Activated T-helper 17 cell treated with anti-CD3 and anti-CD28 coated beads, Interleukin-2, amount 50 U/mL, for 72 hours (primary cell): Measurements from ENCODE around the gene CTNND2. TPM values are rescaled to one million over a fixed set of nuclear protein-coding genes. Genes with fewer than 3 reads are reported as not detected.

Experiments used
- ATAC-seq: fragments of 150-1000 bp; cut with Tn5 transposase; replicated peaks from 2 replicates; pipeline ENCODE4 v1.10.0; 2021; ENCODE audit warnings: mild to moderate bottlenecking, moderate library complexity
- H3K27ac Mint-ChIP-seq: one replicate; pipeline ENCODE4 v1.8.0; 2022; ENCODE audit warnings: mixed read lengths
- H3K27me3 Mint-ChIP-seq: one replicate; pipeline ENCODE4 v1.8.0; 2022; ENCODE audit warnings: mixed read lengths
- H3K36me3 Mint-ChIP-seq: one replicate; pipeline ENCODE4 v1.8.0; 2022; ENCODE audit warnings: low read depth, mild to moderate bottlenecking, mixed read lengths
- H3K4me1 Mint-ChIP-seq: one replicate; pipeline ENCODE4 v1.8.0; 2022; ENCODE audit warnings: mixed read lengths
- H3K4me3 Mint-ChIP-seq: one replicate; pipeline ENCODE4 v1.8.0; 2022; ENCODE audit warnings: mild to moderate bottlenecking, mixed read lengths
- H3K9me3 Mint-ChIP-seq: one replicate; pipeline ENCODE4 v1.8.0; 2022; ENCODE audit warnings: mixed read lengths
- total RNA-seq, 2 donors: library from RNA; stranded (reverse); gene quantifications; one replicate each; pipeline ENCODE4 v1.2.3, GENCODE V29; 2022

CTNND2 gene
- total RNA-seq, 2 donors from 2014 or later: 0.21 to 0.39 TPM

DNA sequence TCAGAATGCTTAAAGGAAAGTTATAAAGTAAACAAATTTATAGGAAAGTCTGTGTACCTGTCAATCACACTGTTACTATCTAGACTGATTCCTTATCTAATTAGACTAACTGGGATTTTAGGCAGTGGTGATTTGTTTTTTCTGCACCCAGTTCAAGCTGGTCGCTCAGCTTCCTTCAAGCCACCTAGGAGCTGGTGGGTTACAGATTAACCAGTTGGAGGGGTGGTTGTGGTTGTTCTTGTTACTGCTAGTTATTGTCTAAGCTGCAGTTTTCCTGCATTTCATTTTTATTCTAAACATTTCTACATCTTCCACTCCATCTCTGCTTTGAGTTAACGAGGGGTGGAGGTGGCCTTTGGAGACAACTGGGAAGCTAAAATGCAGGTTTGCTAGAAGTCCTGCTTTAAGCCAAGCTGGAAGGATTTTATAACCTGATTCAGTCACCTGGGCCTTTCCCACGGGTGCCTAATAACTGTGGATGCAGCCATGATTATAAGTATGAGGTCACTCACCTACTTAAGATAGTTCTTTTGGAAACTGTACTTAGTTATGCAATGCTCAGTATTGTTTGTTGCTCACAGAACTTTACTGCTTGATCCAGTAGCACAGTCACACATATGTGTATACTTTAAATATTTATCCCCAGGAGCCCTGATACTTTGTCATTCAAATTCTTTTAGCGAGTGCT is 839.3 kb downstream of the CTNND2 start:
- peaks cover 17% of the 10 kb centered on the region for H3K27me3 Mint-ChIP-seq
- no peaks in the 10 kb centered on the region for H3K4me1 Mint-ChIP-seq
- no peak overlapping the region for H3K27ac Mint-ChIP-seq
- ATAC-seq: no peak
- H3K4me3 Mint-ChIP-seq: no peak overlapping the region
- peaks cover 13% of the 10 kb centered on the region for H3K9me3 Mint-ChIP-seq
- H3K36me3 Mint-ChIP-seq: no peaks in the 10 kb centered on the region

DNA sequence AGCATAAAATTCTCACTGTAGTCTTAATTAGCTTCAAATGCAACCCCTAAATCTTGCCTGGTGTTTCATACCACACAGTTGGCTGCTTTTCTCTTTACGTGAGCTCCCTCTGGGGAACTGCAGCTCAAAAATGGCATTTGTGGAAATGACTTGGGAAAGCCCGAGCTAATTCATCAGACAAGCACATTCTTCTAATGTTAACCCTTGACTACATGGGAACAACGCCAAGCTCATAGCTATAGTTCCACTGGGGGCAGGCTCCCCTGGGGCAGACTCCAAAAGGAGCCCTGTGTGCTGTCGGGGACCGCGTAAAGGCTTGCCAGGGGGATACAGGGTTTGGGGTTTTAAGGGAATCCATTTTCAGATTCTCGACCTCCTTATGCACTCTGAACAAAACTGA is 841.8 kb downstream of the CTNND2 start:
- H3K4me3 Mint-ChIP-seq: no peak overlapping the region
- no peak overlapping the region for H3K27ac Mint-ChIP-seq
- H3K4me1 Mint-ChIP-seq: no peaks in the 10 kb centered on the region
- ATAC-seq: no peak
- peaks cover 5% of the 10 kb centered on the region for H3K9me3 Mint-ChIP-seq
- no peaks in the 10 kb centered on the region for H3K36me3 Mint-ChIP-seq
- peaks cover 15% of the 10 kb centered on the region for H3K27me3 Mint-ChIP-seq

DNA sequence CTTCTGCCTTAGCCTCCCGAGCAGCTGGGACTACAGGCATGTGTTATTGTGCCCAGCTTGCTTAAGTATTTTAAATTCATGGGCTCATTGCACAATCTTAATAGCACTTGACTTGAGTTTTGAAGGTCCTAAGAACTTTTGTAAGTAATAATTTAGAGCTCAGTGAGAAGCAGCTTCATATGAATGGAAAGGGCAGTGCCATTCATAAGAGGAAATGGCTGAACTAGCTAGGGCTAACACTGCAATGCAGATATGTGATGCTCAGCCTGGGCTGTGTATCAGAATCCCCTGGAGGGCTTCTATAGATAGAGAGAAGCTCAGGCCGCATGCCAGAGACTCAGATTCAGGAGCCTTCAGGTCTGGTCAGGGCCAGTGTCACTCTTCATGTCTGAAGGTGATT is 847.7 kb downstream of the CTNND2 start:
- H3K9me3 Mint-ChIP-seq: no peaks in the 10 kb centered on the region
- ATAC-seq: no peak
- H3K4me1 Mint-ChIP-seq: no peaks in the 10 kb centered on the region
- H3K27me3 Mint-ChIP-seq: peaks cover 16% of the 10 kb centered on the region
- H3K36me3 Mint-ChIP-seq: no peaks in the 10 kb centered on the region
- no peak overlapping the region for H3K4me3 Mint-ChIP-seq
- no peak overlapping the region for H3K27ac Mint-ChIP-seq

DNA sequence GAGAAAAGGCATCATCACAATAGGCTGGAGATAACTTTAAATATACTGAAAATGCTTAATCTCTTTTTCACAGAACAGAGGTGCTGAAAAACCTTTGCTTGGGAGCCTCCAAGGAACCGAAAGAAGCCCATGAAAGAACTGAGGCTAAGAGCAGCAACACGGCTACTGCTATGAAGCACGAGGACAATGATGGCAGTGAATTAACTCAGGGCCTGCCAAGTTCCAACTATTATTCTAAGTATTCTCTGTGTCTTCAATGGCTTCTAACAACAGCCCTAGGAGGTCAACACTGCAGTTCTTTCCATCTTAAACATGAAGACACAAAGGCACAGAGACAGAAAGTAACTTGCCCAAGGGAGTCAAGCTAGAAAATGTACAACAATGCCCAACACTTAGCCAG is 850.2 kb downstream of the CTNND2 start:
- Mint-ChIP-seq H3K4me1 (no peaks in the 10 kb centered on the region), H3K9me3 (no peaks in the 10 kb centered on the region), H3K36me3 (no peaks in the 10 kb centered on the region), H3K4me3 (no peak overlapping the region), H3K27ac (no peak overlapping the region), H3K27me3 (peaks cover 7% of the 10 kb centered on the region)
- ATAC-seq: no peak

DNA sequence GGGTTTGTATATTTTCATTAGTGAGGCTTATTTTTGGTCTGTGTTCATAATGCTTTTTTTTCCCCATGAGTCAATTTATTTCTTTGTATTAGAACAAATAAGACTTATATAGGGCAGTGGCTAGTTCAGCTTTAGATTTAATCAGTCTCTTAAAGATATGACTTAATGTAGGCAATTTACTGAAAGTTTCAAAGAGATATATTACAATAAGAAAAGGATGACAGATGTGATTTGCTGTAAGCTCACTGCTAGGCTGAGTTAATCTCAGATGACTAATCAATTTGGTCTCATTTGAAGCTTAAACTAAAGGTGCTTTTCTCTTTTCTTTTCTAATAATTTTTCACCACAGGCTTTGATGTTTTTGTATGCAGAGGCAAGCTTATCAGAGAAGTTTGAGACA is 851.4 kb downstream of the CTNND2 start:
- Mint-ChIP-seq H3K27me3 (peaks cover 7% of the 10 kb centered on the region), H3K27ac (no peak overlapping the region), H3K9me3 (no peaks in the 10 kb centered on the region), H3K4me1 (no peaks in the 10 kb centered on the region), H3K36me3 (no peaks in the 10 kb centered on the region), H3K4me3 (no peak overlapping the region)
- ATAC-seq: no peak

DNA sequence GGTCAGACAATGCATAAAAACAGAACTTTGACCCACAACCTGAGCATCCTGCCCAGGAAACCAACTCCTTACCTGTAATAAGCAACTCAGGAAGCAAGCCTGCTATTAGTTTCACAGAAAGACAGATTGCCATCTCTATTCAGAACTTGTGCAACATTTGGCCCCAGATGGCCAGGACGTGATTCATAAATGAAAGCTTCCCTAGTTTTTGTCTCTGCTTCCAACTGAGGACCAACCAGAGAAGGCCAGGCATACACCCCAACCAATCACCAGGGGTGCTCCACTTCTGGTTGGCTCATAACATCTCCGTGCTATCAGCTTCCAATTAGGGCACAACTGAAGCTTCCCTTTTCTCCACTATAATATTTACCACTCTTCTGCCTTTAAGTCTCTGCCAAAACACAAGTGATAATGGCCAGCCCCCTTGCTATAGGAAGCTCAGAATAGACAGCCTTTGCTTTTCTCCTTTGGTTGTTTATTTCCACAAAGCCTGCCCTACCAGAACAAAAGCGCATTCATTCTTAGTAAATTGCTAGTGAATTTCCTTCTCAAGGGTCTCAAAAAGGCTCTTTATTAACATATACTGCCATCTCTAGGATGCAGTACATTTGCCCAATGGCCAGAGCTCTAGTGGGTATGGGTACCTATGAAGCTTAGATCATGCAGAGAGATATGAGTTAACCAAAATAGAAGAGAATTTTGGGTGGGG is 853.5 kb downstream of the CTNND2 start:
- Mint-ChIP-seq H3K4me1 (no peaks in the 10 kb centered on the region), H3K27me3 (no peaks in the 10 kb centered on the region), H3K9me3 (no peaks in the 10 kb centered on the region), H3K27ac (no peak overlapping the region), H3K4me3 (no peak overlapping the region), H3K36me3 (no peaks in the 10 kb centered on the region)
- ATAC-seq: no peak

DNA sequence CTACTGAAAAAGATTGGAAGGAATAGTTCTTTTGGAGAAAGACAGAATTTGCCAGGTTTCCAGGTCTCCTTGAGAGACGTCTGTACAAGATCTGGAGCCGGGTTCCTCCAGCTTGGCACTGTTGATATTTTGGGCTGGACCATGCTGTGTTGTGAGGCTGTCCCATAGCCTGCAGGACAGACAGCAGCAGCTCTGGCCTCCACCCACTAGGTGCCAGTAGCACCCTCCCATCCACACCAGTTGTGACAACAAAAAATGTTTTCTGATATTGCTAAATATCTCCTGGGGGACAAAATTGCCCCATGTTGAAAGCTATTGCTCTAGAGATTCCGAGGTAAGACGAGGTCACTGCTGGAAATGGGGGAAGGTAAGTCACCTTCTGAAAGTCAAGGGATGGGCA is 855.5 kb downstream of the CTNND2 start:
- Mint-ChIP-seq H3K4me3 (no peak overlapping the region), H3K9me3 (no peaks in the 10 kb centered on the region), H3K4me1 (no peaks in the 10 kb centered on the region), H3K27me3 (no peaks in the 10 kb centered on the region), H3K36me3 (no peaks in the 10 kb centered on the region), H3K27ac (no peak overlapping the region)
- ATAC-seq: no peak

DNA sequence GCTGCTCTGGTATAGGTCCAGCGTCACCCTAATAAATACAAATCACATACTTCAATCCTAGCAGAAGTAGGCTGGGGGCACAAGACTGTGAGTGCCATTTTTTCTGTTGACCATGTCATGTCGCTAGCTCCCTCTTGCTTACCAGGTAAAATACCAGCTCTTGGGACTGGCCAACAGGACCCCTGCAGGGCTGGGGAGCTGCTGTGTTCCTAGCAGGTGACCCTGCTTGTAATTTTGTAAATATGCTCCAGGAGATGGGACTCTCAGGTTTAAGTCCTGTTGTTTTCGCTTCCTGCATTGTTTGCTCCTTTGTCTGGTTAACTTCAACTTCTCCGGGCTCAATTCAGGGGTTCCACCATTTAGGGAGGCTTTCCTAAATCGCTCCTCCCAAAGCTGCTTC is 856.6 kb downstream of the CTNND2 start:
- H3K9me3 Mint-ChIP-seq: no peaks in the 10 kb centered on the region
- no peak for ATAC-seq
- H3K4me1 Mint-ChIP-seq: no peaks in the 10 kb centered on the region
- H3K27ac Mint-ChIP-seq: no peak overlapping the region
- no peak overlapping the region for H3K4me3 Mint-ChIP-seq
- peaks cover 3% of the 10 kb centered on the region for H3K27me3 Mint-ChIP-seq
- no peaks in the 10 kb centered on the region for H3K36me3 Mint-ChIP-seq

DNA sequence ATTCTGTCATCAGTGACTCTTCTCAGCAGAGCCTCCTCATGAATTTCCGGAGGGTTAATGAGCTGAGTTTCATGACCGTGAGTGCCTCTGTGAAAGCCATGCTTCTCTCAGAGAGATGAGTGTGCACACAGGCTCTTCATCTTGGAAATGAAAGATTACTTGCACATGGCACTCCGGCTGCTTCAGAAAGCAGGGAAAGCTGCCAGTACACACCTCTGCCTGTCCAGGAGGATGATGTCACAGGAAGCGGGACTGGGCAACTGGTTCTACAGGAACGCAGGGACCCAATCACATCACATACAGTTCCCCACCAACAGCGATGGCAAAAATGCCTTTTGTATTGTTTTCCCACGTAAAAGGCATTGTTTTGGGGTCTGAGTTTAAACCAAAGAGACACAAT is 857.2 kb downstream of the CTNND2 start:
- Mint-ChIP-seq H3K9me3 (no peaks in the 10 kb centered on the region), H3K27me3 (peaks cover 3% of the 10 kb centered on the region), H3K36me3 (no peaks in the 10 kb centered on the region), H3K27ac (no peak overlapping the region), H3K4me1 (no peaks in the 10 kb centered on the region), H3K4me3 (no peak overlapping the region)
- no peak for ATAC-seq

DNA sequence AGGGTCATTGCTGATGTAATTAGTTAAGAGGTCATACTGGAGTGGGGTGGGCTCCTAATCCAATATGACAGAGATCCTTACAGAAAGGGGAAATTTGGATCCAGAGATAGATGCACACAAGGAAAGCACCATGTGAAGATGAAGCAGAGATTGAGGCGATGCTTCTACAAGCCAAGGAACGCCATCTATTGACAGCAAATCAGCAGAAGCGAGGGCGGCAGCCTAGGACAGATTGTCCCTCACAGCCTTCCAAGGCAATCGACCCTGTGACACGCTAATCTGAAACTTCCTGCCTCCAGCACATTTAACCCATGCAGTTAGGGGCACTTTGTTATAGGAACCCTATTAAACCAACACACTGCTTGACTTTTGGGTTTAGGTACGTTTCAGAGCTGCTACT is 858.1 kb downstream of the CTNND2 start:
- H3K4me1 Mint-ChIP-seq: no peaks in the 10 kb centered on the region
- peaks cover 3% of the 10 kb centered on the region for H3K27me3 Mint-ChIP-seq
- no peaks in the 10 kb centered on the region for H3K36me3 Mint-ChIP-seq
- no peak for ATAC-seq
- no peak overlapping the region for H3K4me3 Mint-ChIP-seq
- H3K9me3 Mint-ChIP-seq: no peaks in the 10 kb centered on the region
- H3K27ac Mint-ChIP-seq: no peak overlapping the region

DNA sequence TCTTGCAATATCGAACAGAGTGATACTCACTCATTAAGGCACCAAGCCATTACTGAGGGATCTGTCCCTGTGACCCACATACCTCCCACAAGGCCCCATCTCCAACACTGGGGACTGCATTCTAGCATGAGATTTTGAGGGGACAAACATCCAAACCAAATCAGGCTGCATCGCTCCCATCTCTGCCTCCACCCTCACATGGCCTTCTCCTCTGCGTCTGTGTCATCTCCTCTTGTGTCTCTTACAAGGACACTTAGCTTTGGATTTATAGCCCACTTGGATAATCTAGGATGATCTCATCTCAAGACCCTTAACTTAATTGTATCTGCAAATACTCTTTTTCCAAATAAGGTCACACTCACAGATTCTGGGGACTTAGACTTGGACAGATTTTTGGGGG is 858.8 kb downstream of the CTNND2 start:
- no peaks in the 10 kb centered on the region for H3K36me3 Mint-ChIP-seq
- no peak for ATAC-seq
- H3K4me3 Mint-ChIP-seq: no peak overlapping the region
- H3K9me3 Mint-ChIP-seq: no peaks in the 10 kb centered on the region
- H3K27me3 Mint-ChIP-seq: peaks cover 3% of the 10 kb centered on the region
- no peak overlapping the region for H3K27ac Mint-ChIP-seq
- H3K4me1 Mint-ChIP-seq: no peaks in the 10 kb centered on the region

DNA sequence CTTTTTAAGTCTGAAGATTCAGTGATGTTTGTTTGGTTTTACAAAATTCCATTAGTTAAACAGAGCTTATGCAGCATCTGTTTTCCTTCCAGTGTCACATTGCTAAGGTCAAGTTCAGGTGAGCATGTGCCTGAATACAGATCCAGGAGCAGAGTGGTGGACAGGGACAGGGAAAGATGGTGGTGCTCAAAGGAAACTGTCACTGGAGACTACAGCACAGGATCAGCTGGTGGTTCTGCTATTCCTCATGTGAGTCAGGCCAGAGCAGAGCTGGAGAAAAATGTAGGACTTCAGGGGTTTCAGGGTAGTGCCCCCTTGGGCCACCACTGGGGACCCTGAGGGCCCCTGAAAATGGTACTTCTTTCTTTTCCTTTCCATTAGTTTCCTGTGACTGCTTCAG is 859.7 kb downstream of the CTNND2 start:
- ATAC-seq: no peak
- Mint-ChIP-seq H3K27ac (no peak overlapping the region), H3K4me3 (no peak overlapping the region), H3K36me3 (no peaks in the 10 kb centered on the region), H3K4me1 (no peaks in the 10 kb centered on the region), H3K27me3 (peaks cover 3% of the 10 kb centered on the region), H3K9me3 (no peaks in the 10 kb centered on the region)

DNA sequence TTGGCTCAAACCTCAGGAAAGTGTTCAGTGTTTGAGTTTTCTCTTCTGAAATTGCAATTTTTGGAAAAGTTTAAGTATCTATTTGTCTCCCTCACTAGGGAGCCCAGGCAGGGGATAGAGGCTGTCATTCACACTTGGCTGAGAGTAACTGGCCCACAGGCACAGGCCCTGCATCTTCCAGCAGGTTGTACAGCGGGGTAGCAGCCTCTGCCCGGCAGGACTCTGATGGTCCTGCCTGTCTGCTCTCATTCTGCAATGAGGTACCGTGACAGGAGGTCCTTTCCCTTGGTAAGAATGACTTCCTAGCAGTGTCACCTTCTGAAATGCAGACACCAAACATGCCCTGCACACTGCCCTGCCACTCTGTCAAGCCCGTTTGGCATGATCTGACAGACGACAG is 860.4 kb downstream of the CTNND2 start:
- ATAC-seq: no peak
- Mint-ChIP-seq H3K4me1 (no peaks in the 10 kb centered on the region), H3K36me3 (no peaks in the 10 kb centered on the region), H3K27me3 (peaks cover 3% of the 10 kb centered on the region), H3K4me3 (no peak overlapping the region), H3K27ac (no peak overlapping the region), H3K9me3 (no peaks in the 10 kb centered on the region)

DNA sequence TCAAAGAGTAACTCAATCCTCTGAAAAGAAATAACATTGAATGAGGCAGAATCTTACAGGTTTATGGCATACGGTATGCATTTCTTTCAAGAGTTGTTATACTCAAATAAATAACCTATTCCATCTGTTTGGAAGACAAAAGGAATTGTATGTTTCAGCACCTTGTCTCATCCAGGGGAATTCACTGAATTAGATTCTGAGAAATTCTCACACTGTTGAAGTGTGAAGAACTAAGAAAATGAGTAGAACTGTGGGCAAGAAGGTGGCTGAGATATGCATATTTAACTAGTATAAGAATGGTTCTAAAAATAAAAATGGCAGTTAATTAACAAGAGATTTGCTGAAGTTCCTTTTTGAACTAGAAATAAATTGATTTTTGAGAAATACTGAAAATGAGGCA is 863.9 kb downstream of the CTNND2 start:
- H3K36me3 Mint-ChIP-seq: no peaks in the 10 kb centered on the region

DNA sequence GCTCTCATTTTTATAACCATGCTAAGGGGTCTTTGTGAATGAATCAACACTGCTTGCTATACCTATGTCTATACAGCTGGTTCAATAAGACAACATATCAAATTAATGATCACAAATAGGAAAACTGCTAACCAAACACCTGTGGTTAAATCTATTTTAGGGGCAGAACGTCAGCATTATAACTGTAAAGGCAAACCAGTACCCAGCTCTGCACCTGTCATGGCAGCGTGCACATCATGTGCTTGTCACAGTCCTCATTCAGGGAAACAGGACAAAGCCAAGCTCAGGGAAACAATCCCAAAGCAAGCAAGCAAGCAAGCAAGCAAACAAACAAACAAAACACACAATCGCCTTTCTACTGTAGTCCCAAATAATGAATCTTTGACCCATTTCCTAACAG is 865.5 kb downstream of the CTNND2 start:
- Mint-ChIP-seq H3K27ac (no peak overlapping the region), H3K36me3 (no peaks in the 10 kb centered on the region), H3K4me3 (no peak overlapping the region), H3K27me3 (peaks cover 28% of the 10 kb centered on the region), H3K4me1 (no peaks in the 10 kb centered on the region), H3K9me3 (no peaks in the 10 kb centered on the region)
- no peak for ATAC-seq

More for the DNA sequence above, 863.9 kb downstream of the CTNND2 start:
- peaks cover 20% of the 10 kb centered on the region for H3K27me3 Mint-ChIP-seq
- H3K4me1 Mint-ChIP-seq: no peaks in the 10 kb centered on the region
- no peak overlapping the region for H3K27ac Mint-ChIP-seq
- H3K4me3 Mint-ChIP-seq: no peak overlapping the region
- no peaks in the 10 kb centered on the region for H3K9me3 Mint-ChIP-seq
- ATAC-seq: no peak
